WTC11 (cell line): Measurements from ENCODE around the gene PPP4R4.

Experiments
- ATF1 ChIP-seq: sonication (generic); formaldehyde crosslinking; IDR thresholded peaks from 2 replicates; pipeline ENCODE4 v1.8.1; 2023; ENCODE audit warnings: mild to moderate bottlenecking, moderate library complexity, missing genetic modification reagents
- ELF4 ChIP-seq: sonication (generic); formaldehyde crosslinking; IDR thresholded peaks from 2 replicates; pipeline ENCODE4 v1.8.1; 2022; ENCODE audit warnings: low read depth, mild to moderate bottlenecking, moderate library complexity, missing genetic modification reagents
- ETV6 ChIP-seq: sonication (generic); formaldehyde crosslinking; IDR thresholded peaks from 2 replicates; pipeline ENCODE4 v1.8.1; 2022; ENCODE audit warnings: mild to moderate bottlenecking, missing genetic modification reagents
- KAT7 ChIP-seq: sonication (generic); formaldehyde crosslinking; IDR thresholded peaks from 2 replicates; pipeline ENCODE4 v1.8.1; 2023; ENCODE audit warnings: missing genetic modification reagents, mild to moderate bottlenecking, borderline replicate concordance
- SMAD3 ChIP-seq: sonication (generic); formaldehyde crosslinking; IDR thresholded peaks from 2 replicates; pipeline ENCODE4 v1.8.0; 2022; ENCODE audit warnings: missing genetic modification reagents, mild to moderate bottlenecking, borderline replicate concordance
- ZNF232 ChIP-seq: sonication (generic); formaldehyde crosslinking; IDR thresholded peaks from 2 replicates; pipeline ENCODE4 v1.8.0; 2022; ENCODE audit warnings: mild to moderate bottlenecking, missing genetic modification reagents
- TF ChIP-seq, protein P1 (sequence below): fragments of 200-600 bp; IDR thresholded peaks from 2 replicates; pipeline ENCODE4 v1.8.0; 2022; ENCODE audit warnings: antibody characterized with exemption
- TF ChIP-seq, protein P2 (sequence below): fragments of 250-450 bp; sonication (Bioruptor Pico); IDR thresholded peaks from 2 replicates; pipeline ENCODE4 v2.1.2; 2022; ENCODE audit warnings: mild to moderate bottlenecking, moderate library complexity
- TF ChIP-seq, protein P3 (sequence below): sonication (generic); formaldehyde crosslinking; IDR thresholded peaks from 2 replicates; pipeline ENCODE4 v1.8.0; 2022; ENCODE audit warnings: mild to moderate bottlenecking, missing genetic modification reagents
- TF ChIP-seq, protein P4 (sequence below): sonication (generic); formaldehyde crosslinking; IDR thresholded peaks from 2 replicates; pipeline ENCODE4 v1.8.1; 2023; ENCODE audit warnings: mild to moderate bottlenecking, missing genetic modification reagents, moderate library complexity

DNA sequence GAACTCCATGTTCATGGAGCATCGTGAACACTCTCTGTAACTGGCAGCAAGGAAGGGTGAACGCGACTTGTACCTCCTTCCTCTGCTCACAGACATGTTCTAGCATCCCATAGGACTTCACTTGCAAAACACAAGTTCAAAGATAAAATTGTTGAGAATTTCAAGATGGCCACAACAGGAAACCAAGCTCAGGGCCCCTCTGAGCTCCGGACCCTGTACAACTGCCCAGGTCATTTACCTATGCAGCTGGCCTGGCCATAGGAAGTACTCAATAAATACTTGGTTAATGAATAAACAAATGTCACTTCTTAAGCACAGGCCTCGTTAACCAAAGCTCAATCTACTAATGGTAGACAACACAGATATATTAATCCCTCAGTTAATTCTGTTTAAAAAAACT lies 11.7 kb upstream of the PPP4R4 start:
- TF ChIP-seq, protein P1, sequence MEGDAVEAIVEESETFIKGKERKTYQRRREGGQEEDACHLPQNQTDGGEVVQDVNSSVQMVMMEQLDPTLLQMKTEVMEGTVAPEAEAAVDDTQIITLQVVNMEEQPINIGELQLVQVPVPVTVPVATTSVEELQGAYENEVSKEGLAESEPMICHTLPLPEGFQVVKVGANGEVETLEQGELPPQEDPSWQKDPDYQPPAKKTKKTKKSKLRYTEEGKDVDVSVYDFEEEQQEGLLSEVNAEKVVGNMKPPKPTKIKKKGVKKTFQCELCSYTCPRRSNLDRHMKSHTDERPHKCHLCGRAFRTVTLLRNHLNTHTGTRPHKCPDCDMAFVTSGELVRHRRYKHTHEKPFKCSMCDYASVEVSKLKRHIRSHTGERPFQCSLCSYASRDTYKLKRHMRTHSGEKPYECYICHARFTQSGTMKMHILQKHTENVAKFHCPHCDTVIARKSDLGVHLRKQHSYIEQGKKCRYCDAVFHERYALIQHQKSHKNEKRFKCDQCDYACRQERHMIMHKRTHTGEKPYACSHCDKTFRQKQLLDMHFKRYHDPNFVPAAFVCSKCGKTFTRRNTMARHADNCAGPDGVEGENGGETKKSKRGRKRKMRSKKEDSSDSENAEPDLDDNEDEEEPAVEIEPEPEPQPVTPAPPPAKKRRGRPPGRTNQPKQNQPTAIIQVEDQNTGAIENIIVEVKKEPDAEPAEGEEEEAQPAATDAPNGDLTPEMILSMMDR = no peak
- TF ChIP-seq KAT7 (CRISPR knock-in tag) (no peak), SMAD3 (no peak), ELF4 (CRISPR knock-in tag) (no peak), ETV6 (CRISPR knock-in tag) (no peak), ZNF232 (CRISPR knock-in tag) (no peak), ATF1 (CRISPR knock-in tag) (no peak)
- TF ChIP-seq, protein P2, sequence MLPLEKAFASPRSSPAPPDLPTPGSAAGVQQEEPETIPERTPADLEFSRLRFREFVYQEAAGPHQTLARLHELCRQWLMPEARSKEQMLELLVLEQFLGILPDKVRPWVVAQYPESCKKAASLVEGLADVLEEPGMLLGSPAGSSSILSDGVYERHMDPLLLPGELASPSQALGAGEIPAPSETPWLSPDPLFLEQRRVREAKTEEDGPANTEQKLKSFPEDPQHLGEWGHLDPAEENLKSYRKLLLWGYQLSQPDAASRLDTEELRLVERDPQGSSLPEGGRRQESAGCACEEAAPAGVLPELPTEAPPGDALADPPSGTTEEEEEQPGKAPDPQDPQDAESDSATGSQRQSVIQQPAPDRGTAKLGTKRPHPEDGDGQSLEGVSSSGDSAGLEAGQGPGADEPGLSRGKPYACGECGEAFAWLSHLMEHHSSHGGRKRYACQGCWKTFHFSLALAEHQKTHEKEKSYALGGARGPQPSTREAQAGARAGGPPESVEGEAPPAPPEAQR (CRISPR knock-in tag) = no peak
- TF ChIP-seq, protein P3, sequence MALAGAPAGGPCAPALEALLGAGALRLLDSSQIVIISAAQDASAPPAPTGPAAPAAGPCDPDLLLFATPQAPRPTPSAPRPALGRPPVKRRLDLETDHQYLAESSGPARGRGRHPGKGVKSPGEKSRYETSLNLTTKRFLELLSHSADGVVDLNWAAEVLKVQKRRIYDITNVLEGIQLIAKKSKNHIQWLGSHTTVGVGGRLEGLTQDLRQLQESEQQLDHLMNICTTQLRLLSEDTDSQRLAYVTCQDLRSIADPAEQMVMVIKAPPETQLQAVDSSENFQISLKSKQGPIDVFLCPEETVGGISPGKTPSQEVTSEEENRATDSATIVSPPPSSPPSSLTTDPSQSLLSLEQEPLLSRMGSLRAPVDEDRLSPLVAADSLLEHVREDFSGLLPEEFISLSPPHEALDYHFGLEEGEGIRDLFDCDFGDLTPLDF (CRISPR knock-in tag) = no peak
- TF ChIP-seq, protein P4, sequence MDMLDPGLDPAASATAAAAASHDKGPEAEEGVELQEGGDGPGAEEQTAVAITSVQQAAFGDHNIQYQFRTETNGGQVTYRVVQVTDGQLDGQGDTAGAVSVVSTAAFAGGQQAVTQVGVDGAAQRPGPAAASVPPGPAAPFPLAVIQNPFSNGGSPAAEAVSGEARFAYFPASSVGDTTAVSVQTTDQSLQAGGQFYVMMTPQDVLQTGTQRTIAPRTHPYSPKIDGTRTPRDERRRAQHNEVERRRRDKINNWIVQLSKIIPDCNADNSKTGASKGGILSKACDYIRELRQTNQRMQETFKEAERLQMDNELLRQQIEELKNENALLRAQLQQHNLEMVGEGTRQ (CRISPR knock-in tag) = no peak
